H9 (cell line): ENCODE results near the gene RARG. TPM values are rescaled to one million over a fixed set of nuclear protein-coding genes. Genes with fewer than 3 reads are reported as not detected.

ENCODE experiments used
- DNase-seq: peaks from one replicate; pipeline ENCODE4 v3.0.0-alpha.2; 2017
- H2AFZ ChIP-seq: one replicate; pipeline ENCODE4 v1.6.1; 2013; ENCODE audit warnings: mild to moderate bottlenecking, low read length, control low read depth, moderate library complexity
- H2AK5ac ChIP-seq: 2 replicates; pipeline ENCODE4 v1.6.1; 2013; ENCODE audit warnings: low read length, control low read depth, mixed read lengths; ENCODE audit not compliant: insufficient read length
- H2BK120ac ChIP-seq: one replicate; pipeline ENCODE4 v1.6.1; 2013; ENCODE audit warnings: low read depth, mild to moderate bottlenecking, low read length, control low read depth, inconsistent platforms; ENCODE audit not compliant: poor library complexity, severe bottlenecking
- H2BK12ac ChIP-seq: 2 replicates; pipeline ENCODE4 v1.6.1; 2013; ENCODE audit warnings: low read length, control low read depth, mixed read lengths, low read depth; ENCODE audit not compliant: insufficient read length
- H2BK15ac ChIP-seq: 2 replicates; pipeline ENCODE4 v1.6.1; 2013; ENCODE audit warnings: low read depth, low read length, control low read depth
- H2BK20ac ChIP-seq: one replicate; pipeline ENCODE4 v1.6.1; 2013; ENCODE audit warnings: low read depth, mild to moderate bottlenecking, low read length, control low read depth, inconsistent platforms; ENCODE audit not compliant: poor library complexity, severe bottlenecking
- H2BK5ac ChIP-seq: 2 replicates; pipeline ENCODE4 v1.6.1; 2013; ENCODE audit warnings: low read length, control low read depth, mixed read lengths; ENCODE audit not compliant: insufficient read length
- H3K14ac ChIP-seq: 2 replicates; pipeline ENCODE4 v1.6.1; 2013; ENCODE audit warnings: low read length, control low read depth; ENCODE audit not compliant: insufficient read depth
- H3K18ac ChIP-seq: 2 replicates; pipeline ENCODE4 v1.6.1; 2013; ENCODE audit warnings: low read depth, mild to moderate bottlenecking, mixed read lengths, low read length, control low read depth; ENCODE audit not compliant: insufficient read length
- H3K23ac ChIP-seq: 2 replicates; pipeline ENCODE4 v1.6.1; 2013; ENCODE audit warnings: low read length, control low read depth, mixed read lengths, low read depth; ENCODE audit not compliant: insufficient read length
- H3K23me2 ChIP-seq: 2 replicates; pipeline ENCODE4 v1.6.1; 2013; ENCODE audit warnings: low read depth, mild to moderate bottlenecking, mixed read lengths, low read length, control low read depth; ENCODE audit not compliant: insufficient read length, poor library complexity, severe bottlenecking
- H3K27ac ChIP-seq: 2 replicates; pipeline ENCODE4 v1.5.1; 2013; ENCODE audit warnings: low read length, control low read depth, mixed read lengths, low read depth; ENCODE audit not compliant: insufficient read length
- H3K27me3 ChIP-seq: 2 replicates; pipeline ENCODE4 v1.6.1; 2013; ENCODE audit warnings: low read length, control low read depth, inconsistent platforms; ENCODE audit not compliant: insufficient read depth
- H3K4ac ChIP-seq: 2 replicates; pipeline ENCODE4 v1.6.1; 2013; ENCODE audit warnings: low read depth, mild to moderate bottlenecking, control low read depth, inconsistent platforms, low read length, moderate library complexity
- H3K4me1 ChIP-seq: 2 replicates; pipeline ENCODE4 v1.6.1; 2013; ENCODE audit warnings: low read length, control low read depth, inconsistent platforms; ENCODE audit not compliant: insufficient read depth
- H3K4me2 ChIP-seq: 2 replicates; pipeline ENCODE4 v1.6.1; 2013; ENCODE audit warnings: low read length, control low read depth, mixed read lengths; ENCODE audit not compliant: insufficient read length, insufficient read depth
- H3K56ac ChIP-seq: 2 replicates; pipeline ENCODE4 v1.6.1; 2013; ENCODE audit warnings: low read depth, mild to moderate bottlenecking, mixed read lengths, low read length, control low read depth; ENCODE audit not compliant: insufficient read length
- H3K79me1 ChIP-seq: 2 replicates; pipeline ENCODE4 v1.6.1; 2013; ENCODE audit warnings: low read depth, mild to moderate bottlenecking, moderate library complexity, low read length, control low read depth, inconsistent platforms; ENCODE audit not compliant: insufficient read depth, poor library complexity, severe bottlenecking
- H3K79me2 ChIP-seq: 2 replicates; pipeline ENCODE4 v1.6.1; 2013; ENCODE audit warnings: low read length, control low read depth, inconsistent platforms; ENCODE audit not compliant: insufficient read depth
- H3K9ac ChIP-seq: 2 replicates; pipeline ENCODE4 v1.6.1; 2013; ENCODE audit warnings: low read length, control low read depth, mixed read lengths; ENCODE audit not compliant: insufficient read length; ENCODE audit errors: extremely low read depth
- H3K9me3 ChIP-seq: one replicate; pipeline ENCODE4 v1.6.1; 2013; ENCODE audit warnings: low read depth, low read length, inconsistent platforms; ENCODE audit not compliant: control insufficient read depth
- H3T11ph ChIP-seq: one replicate; pipeline ENCODE4 v1.6.1; 2013; ENCODE audit warnings: mild to moderate bottlenecking, low read length, control low read depth, inconsistent platforms
- H4K20me1 ChIP-seq: one replicate; pipeline ENCODE4 v1.6.1; 2013; ENCODE audit not compliant: control insufficient read depth, insufficient read length, insufficient read depth
- H4K5ac ChIP-seq: 2 replicates; pipeline ENCODE4 v1.6.1; 2013; ENCODE audit warnings: low read depth, mild to moderate bottlenecking, mixed read lengths, low read length, control low read depth; ENCODE audit not compliant: insufficient read length
- H4K8ac ChIP-seq: replicated peaks from 2 replicates; pipeline ENCODE4 v1.6.1; 2013; ENCODE audit warnings: low read length, control low read depth, mixed read lengths, low read depth; ENCODE audit not compliant: insufficient read length
- H4K91ac ChIP-seq: 2 replicates; pipeline ENCODE4 v1.6.1; 2013; ENCODE audit warnings: low read depth, mild to moderate bottlenecking, moderate library complexity, mixed read lengths, low read length, control low read depth; ENCODE audit not compliant: insufficient read length
- H3K27ac Mint-ChIP-seq, 3 experiments: 2 replicates in 2 of 3; 3 replicates in 1 of 3; pipeline ENCODE4 v1.8.0; 2020 to 2021; ENCODE audit warnings: mixed read lengths in 3 of 3, mild to moderate bottlenecking in 1 of 3, moderate library complexity in 1 of 3
- H3K27me3 Mint-ChIP-seq: 2 replicates; pipeline ENCODE4 v1.8.0; 2021; ENCODE audit warnings: low read depth, mild to moderate bottlenecking, moderate library complexity, mixed read lengths
- H3K36me3 Mint-ChIP-seq, 3 experiments: 2 replicates in 2 of 3; 3 replicates in 1 of 3; pipeline ENCODE4 v1.8.0; 2020 to 2021; ENCODE audit warnings: low read depth in 3 of 3, mixed read lengths in 3 of 3; ENCODE audit not compliant: insufficient read depth in 1 of 3
- H3K4me1 Mint-ChIP-seq, 2 experiments: 2 replicates each; pipeline ENCODE4 v1.8.0; 2020; ENCODE audit warnings: mixed read lengths in 2 of 2
- H3K4me3 Mint-ChIP-seq, 2 experiments: 2 replicates in 1 of 2; 3 replicates in 1 of 2; pipeline ENCODE4 v1.8.0; 2020 to 2021; ENCODE audit warnings: mild to moderate bottlenecking in 2 of 2, mixed read lengths in 2 of 2, moderate library complexity in 1 of 2
- H3K9me3 Mint-ChIP-seq, 2 experiments: 2 replicates in 1 of 2; 3 replicates in 1 of 2; pipeline ENCODE4 v1.8.0; 2020; ENCODE audit warnings: mild to moderate bottlenecking in 2 of 2, mixed read lengths in 2 of 2, moderate library complexity in 1 of 2
- CTCF ChIP-seq: fragments of 200-600 bp; sonication (generic); conservative IDR thresholded peaks from 3 replicates; pipeline ENCODE4 v1.8.0; 2021; ENCODE audit warnings: antibody characterized with exemption, mild to moderate bottlenecking
- WGBS: extraction: QIAGEN DNeasy Blood & Tissue Kit; methylation state at CpG from one replicate; pipeline ENCODE4 v1.1.7; 2013; ENCODE audit warnings: missing lambda C conversion rate, low lambda C conversion rate, mixed read lengths; ENCODE audit not compliant: insufficient read length; ENCODE audit errors: extremely low coverage; 5-methylcytosine and 5-hydroxymethylcytosine counted together
- total RNA-seq: library from RNA; stranded (reverse); gene quantifications from 2 replicates; pipeline ENCODE4 v1.2.1, GENCODE V29; 2021

RARG gene
- total RNA-seq, 1 experiment from 2014 or later, result 43.7 TPM

DNA sequence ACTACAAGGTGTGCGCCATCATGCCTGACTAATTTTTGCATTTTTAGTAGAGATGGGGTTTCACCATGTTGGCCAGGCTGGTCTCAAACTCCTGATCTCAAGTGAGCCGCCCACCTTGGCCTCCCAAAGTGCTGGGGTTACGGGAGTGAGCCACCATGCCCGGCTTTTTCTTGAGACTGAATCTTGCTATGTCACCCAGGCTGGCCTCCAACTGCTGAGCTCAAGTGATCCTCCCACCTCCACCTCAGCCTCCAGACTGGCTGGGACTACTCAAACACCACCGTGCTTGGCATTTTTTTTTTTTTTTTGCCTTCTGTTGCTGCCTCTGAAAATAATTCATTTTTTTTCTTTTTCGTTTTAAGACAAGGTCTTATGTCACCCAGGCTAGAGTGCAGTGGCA lies 27.9 kb upstream of the RARG start:
- no peaks in the 10 kb centered on the region for H3K79me2 ChIP-seq
- no peak overlapping the region for H3K56ac ChIP-seq
- no peaks in the 10 kb centered on the region for H3K79me1 ChIP-seq
- H4K5ac ChIP-seq, result no peak overlapping the region
- H2BK15ac ChIP-seq, result no peak overlapping the region
- H4K8ac ChIP-seq, result no peak overlapping the region
- H3K9me3 Mint-ChIP-seq, result no peaks in the 10 kb centered on the region
- no peak overlapping the region for H3K4me3 Mint-ChIP-seq
- H3K27me3 Mint-ChIP-seq, result no peaks in the 10 kb centered on the region; the same call in 1 of the 2 replicates
- H4K20me1 ChIP-seq, result no peaks in the 10 kb centered on the region
- H4K91ac ChIP-seq, result no peak overlapping the region
- no peak overlapping the region for H3T11ph ChIP-seq
- H3K18ac ChIP-seq, result no peak overlapping the region
- no peak for TF ChIP-seq CTCF
- H2AK5ac ChIP-seq, result no peak overlapping the region
- no peaks in the 10 kb centered on the region for H3K4me1 ChIP-seq
- no CpG with 5 or more reads among the region's 6 CpGs for WGBS
- no peak overlapping the region for H2BK120ac ChIP-seq
- no peaks in the 10 kb centered on the region for H3K27me3 ChIP-seq
- no peak overlapping the region for H3K14ac ChIP-seq
- H3K4me2 ChIP-seq, result no peak overlapping the region
- no peak overlapping the region for H3K23ac ChIP-seq
- no peak overlapping the region for H3K27ac ChIP-seq
- no peak overlapping the region for H2BK5ac ChIP-seq
- H3K27ac Mint-ChIP-seq, result no peak overlapping the region
- H3K9me3 ChIP-seq, result no peaks in the 10 kb centered on the region
- no peak overlapping the region for H2BK20ac ChIP-seq
- H3K4me1 Mint-ChIP-seq, result no peaks in the 10 kb centered on the region
- no peak for DNase-seq
- H3K36me3 Mint-ChIP-seq, result no peaks in the 10 kb centered on the region
- no peak overlapping the region for H3K9ac ChIP-seq
- H2AFZ ChIP-seq, result no peak overlapping the region
- no peak overlapping the region for H2BK12ac ChIP-seq
- no peak overlapping the region for H3K4ac ChIP-seq
- H3K23me2 ChIP-seq, result no peaks in the 10 kb centered on the region
